Endothelial cell of umbilical vein (primary cell): ENCODE measurements around the gene SERPINE1. TPM values are rescaled to one million over a fixed set of nuclear protein-coding genes. Genes with fewer than 3 reads are reported as not detected.

Experiments used
- BruUV-seq: library from RNA; stranded (reverse); fragments of 400-500 nt; replicated peaks from 2 replicates; lab custom pipeline; 2021; lab: Mats Ljungman, UMichigan
- CTCF ChIA-PET: fragments of 300-600, 350-600 bp; sonication (Branson Sonifier 250); formaldehyde crosslinking; loops from one replicate; lab custom pipeline; 2021; ENCODE audit warnings: antibody characterized with exemption, inconsistent platforms; lab: Charles Lee
- POLR2A ChIA-PET: fragments of 300-600, 350-600 bp; sonication (Branson Sonifier 250); formaldehyde crosslinking; loops from one replicate; lab custom pipeline; 2021; ENCODE audit warnings: antibody characterized with exemption, inconsistent platforms; lab: Charles Lee
- DNase-seq: peaks from one replicate; pipeline ENCODE4 v3.0.0-alpha.2; 2011; ENCODE audit warnings: low read depth, low spot score
- FAIRE-seq: peaks from 2 replicates; lab custom pipeline; 2011; peaks lifted over from hg19 to GRCh38; lab: Jason Lieb, UNC
- H2AFZ ChIP-seq: 2 replicates; pipeline ENCODE4 v1.6.0; 2012; ENCODE audit warnings: low read depth, low read length, control low read depth, inconsistent platforms
- H3K27ac ChIP-seq: 2 replicates; pipeline ENCODE4 v1.5.1; 2011; ENCODE audit warnings: low read depth, mild to moderate bottlenecking, control low read depth, low read length, moderate library complexity; ENCODE audit not compliant: insufficient read depth
- H3K27me3 ChIP-seq, 2 experiments: 2 replicates each; pipeline versions ENCODE4 v1.6.0 to v1.6.1; 2011; ENCODE audit warnings: low read length in 2 of 2, mixed read lengths in 1 of 2; ENCODE audit not compliant: control insufficient read depth in 2 of 2, insufficient read depth in 2 of 2
- H3K36me3 ChIP-seq, 2 experiments: 2 replicates in 1 of 2; 3 replicates in 1 of 2; pipeline ENCODE4 v1.5.1; 2011; ENCODE audit warnings: low read length in 2 of 2, mild to moderate bottlenecking in 1 of 2, moderate library complexity in 1 of 2; ENCODE audit not compliant: control insufficient read depth in 2 of 2, insufficient read depth in 2 of 2; ENCODE audit errors: extremely low read depth in 1 of 2
- H3K4me1 ChIP-seq: 3 replicates; pipeline ENCODE4 v1.5.1; 2011; ENCODE audit warnings: mild to moderate bottlenecking, low read length; ENCODE audit not compliant: control insufficient read depth, insufficient read depth; ENCODE audit errors: extremely low read depth
- H3K4me2 ChIP-seq: 2 replicates; pipeline ENCODE4 v1.6.1; 2011; ENCODE audit warnings: low read length, control low read depth, mixed read lengths; ENCODE audit not compliant: insufficient read depth
- H3K4me3 ChIP-seq, 3 experiments: fragments of 200-600 bp in 1 of 3; sonication (generic), shearing (Covaris generic) in 1 of 3; replicated peaks in 1 of 3; 2 replicates each; pipeline ENCODE4 v1.5.1; 2011 to 2016; ENCODE audit warnings: control low read depth in 3 of 3, low read length in 3 of 3, mild to moderate bottlenecking in 2 of 3, inconsistent platforms in 1 of 3, low read depth in 1 of 3, moderate library complexity in 1 of 3; ENCODE audit not compliant: insufficient read depth in 1 of 3
- H3K79me2 ChIP-seq: 2 replicates; pipeline ENCODE4 v1.6.0; 2012; ENCODE audit warnings: low read length, inconsistent platforms; ENCODE audit not compliant: control insufficient read depth, insufficient read depth
- H3K9ac ChIP-seq: replicated peaks from 2 replicates; pipeline ENCODE3; 2011; ENCODE audit warnings: low read length, control low read depth; ENCODE audit not compliant: insufficient read depth; ENCODE audit errors: extremely low read depth
- H3K9me1 ChIP-seq: replicated peaks from 3 replicates; pipeline ENCODE4 v1.6.0; 2011; ENCODE audit warnings: mild to moderate bottlenecking, low read length; ENCODE audit not compliant: control insufficient read depth, insufficient read depth; ENCODE audit errors: extremely low read depth
- H3K9me3 ChIP-seq: replicated peaks from 2 replicates; pipeline ENCODE4 v1.5.1; 2012; ENCODE audit warnings: low read length, inconsistent platforms; ENCODE audit not compliant: control insufficient read depth, insufficient read depth
- H4K20me1 ChIP-seq: replicated peaks from 2 replicates; pipeline ENCODE3; 2011; ENCODE audit warnings: mild to moderate bottlenecking, low read length; ENCODE audit not compliant: control insufficient read depth, insufficient read depth; ENCODE audit errors: extremely low read depth
- CTCF ChIP-seq, 2 donors: IDR thresholded peaks; 1 replicate in 1 of 2; 2 replicates in 1 of 2; pipeline ENCODE4 v1.5.1; 2011; ENCODE audit warnings: low read length in 2 of 2, mild to moderate bottlenecking in 2 of 2, moderate library complexity in 2 of 2, control low read depth in 1 of 2, inconsistent platforms in 1 of 2, low read depth in 1 of 2; ENCODE audit not compliant: insufficient read depth in 1 of 2; ENCODE audit errors: extremely low read depth in 1 of 2
- EZH2 ChIP-seq: IDR thresholded peaks from 2 replicates; pipeline ENCODE4 v1.6.1; 2012; ENCODE audit warnings: borderline replicate concordance, low read depth, mild to moderate bottlenecking, moderate library complexity, low read length, inconsistent platforms; ENCODE audit not compliant: severe bottlenecking
- FOS ChIP-seq: IDR thresholded peaks from 2 replicates; pipeline ENCODE4 v1.6.1; 2011; ENCODE audit warnings: mild to moderate bottlenecking, low read length, moderate library complexity, borderline replicate concordance; ENCODE audit not compliant: insufficient read depth
- GATA2 ChIP-seq: IDR thresholded peaks from 2 replicates; pipeline ENCODE4 v1.7.0; 2011; ENCODE audit warnings: low read depth, mild to moderate bottlenecking, moderate library complexity, mixed read lengths, low read length; ENCODE audit not compliant: insufficient read length, insufficient read depth
- JUN ChIP-seq: IDR thresholded peaks from 2 replicates; pipeline ENCODE4 v1.6.1; 2011; ENCODE audit warnings: borderline replicate concordance, low read depth; ENCODE audit not compliant: insufficient read length, insufficient read depth
- MAX ChIP-seq: IDR thresholded peaks from 2 replicates; pipeline ENCODE4 v1.6.1; 2011; ENCODE audit not compliant: insufficient read depth, insufficient read length
- MYC ChIP-seq: IDR thresholded peaks from one replicate; pipeline ENCODE4 v1.6.1; 2011; ENCODE audit warnings: mild to moderate bottlenecking, low read depth, low read length
- POLR2A ChIP-seq: IDR thresholded peaks from 2 replicates; pipeline ENCODE4 v1.6.1; 2012; ENCODE audit warnings: low read depth, mild to moderate bottlenecking, control low read depth, low read length
- POLR2AphosphoS5 ChIP-seq: IDR thresholded peaks from 2 replicates; pipeline ENCODE4 v1.6.1; 2012; ENCODE audit warnings: low read depth, mild to moderate bottlenecking, control low read depth, low read length, moderate library complexity; ENCODE audit not compliant: insufficient read depth
- dilution Hi-C: fragments of 300-500 bp; cut with MboI; formaldehyde crosslinking; loops from one replicate; pipeline ENCODE4 v1.15.0; 2019; ENCODE audit warnings: low sequenced_read_pairs; ENCODE audit not compliant: extremely low pct_ligation_motif_present
- intact Hi-C: fragments of 100-400 bp; cut with micrococcal nuclease; formaldehyde crosslinking; loops from one replicate; pipeline ENCODE4 v1.10.0; 2022
- polyA plus RNA-seq, 4 experiments: library from polyadenylated mRNA; depleted of rRNA in 3 of 4; stranded (reverse) in 3 of 4; unstranded in 1 of 4; fragments of >200 nt; gene quantifications; 2 replicates each; pipeline versions ENCODE4 v1.2.1 to v1.2.3, GENCODE V29; 2011 to 2012; ENCODE audit warnings: missing spikeins in 1 of 4
- total RNA-seq: library from RNA; stranded (reverse); gene quantifications from 2 replicates; pipeline ENCODE4 v1.2.3, GENCODE V29; 2021

Gene SERPINE1
- total and polyA plus RNA-seq, 2 donors (not counting 3 experiments of a cell fraction or from before 2014, with no cell fraction given), result 2,296 to 4,637 TPM

- no peak for TF ChIP-seq GATA2
- no peak for TF ChIP-seq MAX
- TF ChIP-seq CTCF (IDR thresholded peaks at IDR 0.05; ENCODE audit: extremely low read depth in 1 of 2, insufficient read depth in 1 of 2, low read depth in 1 of 2, low read length in 2 of 2), result no peak
- no peak for TF ChIP-seq MYC
- no peak for TF ChIP-seq EZH2
- no peak for TF ChIP-seq POLR2AphosphoS5
- no peak for TF ChIP-seq JUN
- TF ChIP-seq FOS, result no peak
- no peak for TF ChIP-seq POLR2A
- H3K9ac ChIP-seq, result peak overlapping the region; percentile 85
These were observed 17.5 kb upstream of the SERPINE1 start for GRCh38 chr7:101109368-101109767.

More at GRCh38 chr7:101109368-101109767, 17.5 kb upstream of the SERPINE1 start:
- intact Hi-C loops, result no loop called here
- H3K79me2 ChIP-seq, result peaks cover 8% of the 10 kb centered on the region
- dilution Hi-C loops, result no loop called here
- BruUV-seq, result no TSS peak
- CTCF ChIA-PET, result interaction anchor here (1.2 to 1.9 kb wide), 7 partner anchors 8 to 32 kb away, joined by 3 to 10 read pairs (median 5); partner anchors contain the start of gene SERPINE1
- H3K4me3 ChIP-seq, result no peak overlapping the region
- DNase-seq (no peak), FAIRE-seq (no peak)
- no peaks in the 10 kb centered on the region for H3K9me1 ChIP-seq
- H3K27me3 ChIP-seq, result no peaks in the 10 kb centered on the region
- H3K4me2 ChIP-seq, result no peak overlapping the region
- no peak overlapping the region for H2AFZ ChIP-seq
- no peaks in the 10 kb centered on the region for H4K20me1 ChIP-seq
- no peaks in the 10 kb centered on the region for H3K36me3 ChIP-seq
- peak overlapping the region; percentile 94 for H3K27ac ChIP-seq
- peaks cover 59% of the 10 kb centered on the region for H3K4me1 ChIP-seq
- POLR2A ChIA-PET, result interaction anchor here (1.5 to 8.8 kb wide), 5 partner anchors 9 to 28 kb away, joined by 3 to 132 read pairs (median 15); partner anchors contain the start of gene SERPINE1
- H3K9me3 ChIP-seq, result no peaks in the 10 kb centered on the region
